ENCODE data around the gene ARHGAP30.
"Not testable (repeated sequence)": the region's sequence is repeated elsewhere in the genome, so short reads cannot be mapped to it uniquely, and the experiment has no call there.

Gene ARHGAP30

GRCh38 chr1:161037661-161038522, 31.8 kb downstream of the ARHGAP30 start:
- DNase-seq, result no peak

GRCh38 chr1:161033751-161034150, 35.9 kb downstream of the ARHGAP30 start:
- DNase-seq, result no peak

- DNase-seq, result no peak
Observed at GRCh38 chr1:161032409-161032808, 37.3 kb downstream of the ARHGAP30 start.

GRCh38 chr1:161031874-161032273, 37.8 kb downstream of the ARHGAP30 start:
- DNase-seq, result no peak

- DNase-seq, result not testable (repeated sequence)
Observed at GRCh38 chr1:161029466-161029865, 40.2 kb downstream of the ARHGAP30 start.

GRCh38 chr1:161026954-161027353, 42.7 kb downstream of the ARHGAP30 start:
- DNase-seq, result not testable (repeated sequence)

GRCh38 chr1:161022432-161022831, 47.3 kb downstream of the ARHGAP30 start:
- not testable (repeated sequence) for DNase-seq

- no peak for DNase-seq
Observed at GRCh38 chr1:161021970-161022353, 47.7 kb downstream of the ARHGAP30 start.

GRCh38 chr1:161021165-161021969, 48.3 kb downstream of the ARHGAP30 start:
- DNase-seq, result peak; percentile 81 to 89

- no peak for DNase-seq
Observed at GRCh38 chr1:161020509-161021164, 49.1 kb downstream of the ARHGAP30 start, which contains the start of gene F11R. F11R (minus strand) TSS chr1:161021152; CDS start chr1:161021073, 79 bp downstream.

- DNase-seq, result no peak
Observed at GRCh38 chr1:161019751-161020495, 49.8 kb downstream of the ARHGAP30 start.

- not testable (repeated sequence) for DNase-seq
Observed at GRCh38 chr1:161019111-161019660, 50.5 kb downstream of the ARHGAP30 start.

GRCh38 chr1:161018631-161018930, 51.1 kb downstream of the ARHGAP30 start:
- DNase-seq, result no peak

GRCh38 chr1:161017756-161018630, 51.7 kb downstream of the ARHGAP30 start:
- DNase-seq, result no peak

GRCh38 chr1:161017181-161017580, 52.5 kb downstream of the ARHGAP30 start:
- not testable (repeated sequence) for DNase-seq

- DNase-seq, result not testable (repeated sequence)
Observed at GRCh38 chr1:161016683-161017082, 53.0 kb downstream of the ARHGAP30 start.

- DNase-seq, result peak; percentile 75 to 81
Observed at GRCh38 chr1:161013488-161014230, 56.0 kb downstream of the ARHGAP30 start.

GRCh38 chr1:161013131-161013487, 56.6 kb downstream of the ARHGAP30 start:
- no peak for DNase-seq

- DNase-seq, result no peak
Observed at GRCh38 chr1:161012420-161012819, 57.3 kb downstream of the ARHGAP30 start.

GRCh38 chr1:161009602-161010211, 60.0 kb downstream of the ARHGAP30 start:
- no peak for DNase-seq
